ENCODE measurements around the gene SLC16A6.
"Not testable (repeated sequence)": the region's sequence is repeated elsewhere in the genome, so short reads cannot be mapped to it uniquely, and the experiment has no call there.

SLC16A6 gene

DNA sequence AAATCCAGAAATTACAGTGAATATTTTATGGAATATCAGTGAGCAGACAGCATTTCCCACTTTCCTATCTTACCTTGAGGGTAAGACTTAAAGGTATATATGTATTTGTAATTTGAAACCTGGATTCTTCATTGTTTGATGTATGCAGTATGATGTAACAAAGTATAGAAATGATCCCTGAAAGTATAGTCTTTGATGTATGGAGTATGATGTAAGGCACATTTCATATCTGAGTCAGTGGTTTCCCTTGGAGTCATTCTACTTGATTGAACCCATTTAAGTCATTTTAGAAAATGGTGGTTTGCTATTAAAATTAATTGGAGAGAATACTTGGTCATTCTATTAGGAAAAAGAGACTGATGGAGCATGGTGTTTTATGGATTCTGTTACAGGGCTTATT, 33.0 kb downstream of the SLC16A6 start:
- in situ Hi-C loops (cut with MboI; ENCODE audit: low pct_unique_long_range_greater_than_20kb, low sequenced_read_pairs), result loop anchor here (25.0 kb wide), 1 partner anchor 179 kb away; no protein-coding TSS in a partner anchor
- no peak for DNase-seq

DNA sequence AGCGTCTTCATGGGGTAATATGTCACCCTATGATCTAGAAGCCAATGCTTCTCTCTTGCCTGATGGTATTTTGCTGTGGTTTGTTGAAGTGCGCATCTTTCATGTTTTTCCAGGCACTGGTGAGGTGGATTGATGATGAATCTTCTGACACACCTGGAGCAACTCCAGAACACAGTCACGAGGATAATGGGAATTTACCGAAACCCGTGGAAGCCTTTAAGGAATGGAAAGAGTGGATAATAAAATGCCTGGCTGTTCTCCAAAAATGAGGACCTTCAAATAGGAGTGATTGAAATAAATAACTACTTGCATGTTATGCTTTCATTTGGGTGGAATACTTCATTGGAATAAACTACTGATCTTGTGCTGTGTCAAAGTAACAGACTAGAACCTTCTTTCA, 34.2 kb downstream of the SLC16A6 start:
- not testable (repeated sequence) for DNase-seq
- in situ Hi-C loops (cut with MboI; ENCODE audit: low pct_unique_long_range_greater_than_20kb, low sequenced_read_pairs), result loop anchor here (25.0 kb wide), 1 partner anchor 181 kb away; no protein-coding TSS in a partner anchor

- peak; percentile 79 for DNase-seq
- in situ Hi-C loops (cut with MboI; ENCODE audit: low pct_unique_long_range_greater_than_20kb, low sequenced_read_pairs), result loop anchor here (25.0 kb wide), 1 partner anchor 181 kb away; no protein-coding TSS in a partner anchor
Measured at GRCh38 chr17:68255731-68256538, 35.0 kb downstream of the SLC16A6 start.

DNA sequence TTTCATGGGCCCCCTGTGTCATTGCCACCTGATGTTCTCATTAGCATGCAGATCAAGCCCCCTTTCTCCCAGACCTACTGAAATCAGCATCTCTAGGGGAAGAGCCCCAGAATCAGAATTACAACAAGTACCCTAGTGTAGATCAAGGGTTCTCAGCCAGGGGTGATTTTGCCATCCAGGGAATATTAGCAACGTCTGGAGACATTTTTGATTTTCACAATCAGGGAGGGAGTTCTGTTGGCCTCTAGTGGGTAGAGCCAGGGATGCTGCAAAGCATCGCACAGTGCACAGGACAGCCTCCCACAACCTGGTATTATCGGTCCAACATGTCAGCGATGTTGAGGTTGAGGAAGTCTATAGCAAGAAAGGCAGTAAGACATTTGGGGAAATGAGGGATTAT, 35.8 kb downstream of the SLC16A6 start:
- in situ Hi-C loops (cut with MboI; ENCODE audit: low pct_unique_long_range_greater_than_20kb, low sequenced_read_pairs), result loop anchor here (25.0 kb wide), 1 partner anchor 182 kb away; no protein-coding TSS in a partner anchor
- no peak for DNase-seq

- in situ Hi-C loops (cut with MboI; ENCODE audit: low pct_unique_long_range_greater_than_20kb, low sequenced_read_pairs), result loop anchor here (25.0 kb wide), 1 partner anchor 184 kb away; no protein-coding TSS in a partner anchor
- not testable (repeated sequence) for DNase-seq
Measured at GRCh38 chr17:68253426-68253825, 37.5 kb downstream of the SLC16A6 start.

- DNase-seq, result peak; percentile 80
- in situ Hi-C loops (cut with MboI; ENCODE audit: low pct_unique_long_range_greater_than_20kb, low sequenced_read_pairs), result no loop called here
Measured at GRCh38 chr17:68249354-68249765, 41.6 kb downstream of the SLC16A6 start.

GRCh38 chr17:68248891-68249290, 42.0 kb downstream of the SLC16A6 start:
- DNase-seq, result no peak
- in situ Hi-C loops (cut with MboI; ENCODE audit: low pct_unique_long_range_greater_than_20kb, low sequenced_read_pairs), result no loop called here

DNA sequence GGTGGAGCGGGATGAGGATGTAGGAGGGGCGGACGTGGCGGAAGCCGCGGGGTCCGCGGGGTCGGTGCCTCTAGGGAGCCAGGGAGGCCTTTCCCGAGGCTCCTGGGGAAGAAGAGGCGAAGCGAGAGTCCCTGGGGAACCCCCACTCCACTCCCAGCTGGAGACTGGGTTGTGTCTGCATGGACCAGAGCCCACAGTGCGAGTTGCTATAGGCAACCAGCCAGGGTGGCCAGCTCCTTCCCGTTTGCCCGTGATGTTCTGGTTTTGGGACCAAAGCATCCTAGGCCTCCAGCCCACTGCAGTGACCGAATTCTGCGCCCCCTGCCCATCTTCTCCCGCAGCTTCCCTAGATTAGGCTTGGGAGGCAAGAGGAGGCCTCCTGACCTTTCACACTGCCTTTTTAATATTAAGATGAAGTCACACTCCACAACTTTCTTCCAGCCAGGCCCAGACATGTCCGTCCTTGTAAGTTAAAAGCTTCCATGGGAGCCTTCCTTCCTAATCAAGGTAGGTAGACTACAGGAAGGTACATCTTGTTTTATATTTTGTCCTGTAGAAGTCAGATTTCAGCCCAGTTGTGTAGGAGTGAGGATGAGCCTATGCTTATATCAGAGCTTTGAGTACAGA, 42.6 kb downstream of the SLC16A6 start:
- in situ Hi-C loops (cut with MboI; ENCODE audit: low pct_unique_long_range_greater_than_20kb, low sequenced_read_pairs), result no loop called here
- no peak for DNase-seq

DNA sequence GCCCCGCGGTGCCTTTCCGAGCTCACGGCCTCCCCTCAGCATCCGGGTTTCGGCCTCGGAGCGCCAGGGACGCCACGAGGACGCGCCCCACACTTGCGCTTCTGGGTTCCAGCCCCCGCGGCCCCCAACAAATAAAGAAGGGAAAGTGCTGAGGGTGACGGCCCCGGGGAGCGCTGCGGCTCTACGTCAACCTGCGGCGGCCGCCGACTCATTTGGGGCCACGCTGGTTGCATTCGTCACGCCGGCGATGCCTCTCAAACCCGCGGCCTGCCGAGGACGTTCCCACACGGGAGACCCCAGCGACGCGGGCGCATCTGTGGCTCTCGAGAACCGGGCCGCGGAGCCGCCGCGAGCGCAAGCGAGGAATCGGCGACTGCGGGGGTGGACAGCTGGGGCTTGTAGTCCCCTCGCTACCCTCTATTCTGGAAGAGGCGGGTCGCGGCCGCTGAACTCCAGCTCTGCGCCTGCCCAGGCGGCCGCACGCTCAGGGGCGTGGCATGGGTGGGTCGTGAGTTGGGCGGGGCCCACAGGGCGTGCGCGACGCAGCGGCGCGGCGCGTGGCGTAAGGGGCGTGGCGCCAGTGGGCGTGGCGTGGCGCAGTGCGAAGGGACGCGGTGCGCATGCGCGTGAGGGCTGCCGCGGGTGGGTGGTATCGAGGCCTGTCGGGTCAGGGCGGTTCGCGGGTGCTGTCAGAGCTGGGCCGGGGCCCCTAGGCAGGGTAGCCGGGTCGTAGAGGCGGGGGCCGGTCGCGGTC, 43.3 kb downstream of the SLC16A6 start, which contains the start of gene AMZ2:
AMZ2 (plus strand) TSS at position 599 of the 754 bp plus-strand sequence. CDS start 2,145 bp downstream, outside the sequence.
- in situ Hi-C loops (cut with MboI; ENCODE audit: low pct_unique_long_range_greater_than_20kb, low sequenced_read_pairs), result no loop called here
- peak; percentile 95 for DNase-seq

DNA sequence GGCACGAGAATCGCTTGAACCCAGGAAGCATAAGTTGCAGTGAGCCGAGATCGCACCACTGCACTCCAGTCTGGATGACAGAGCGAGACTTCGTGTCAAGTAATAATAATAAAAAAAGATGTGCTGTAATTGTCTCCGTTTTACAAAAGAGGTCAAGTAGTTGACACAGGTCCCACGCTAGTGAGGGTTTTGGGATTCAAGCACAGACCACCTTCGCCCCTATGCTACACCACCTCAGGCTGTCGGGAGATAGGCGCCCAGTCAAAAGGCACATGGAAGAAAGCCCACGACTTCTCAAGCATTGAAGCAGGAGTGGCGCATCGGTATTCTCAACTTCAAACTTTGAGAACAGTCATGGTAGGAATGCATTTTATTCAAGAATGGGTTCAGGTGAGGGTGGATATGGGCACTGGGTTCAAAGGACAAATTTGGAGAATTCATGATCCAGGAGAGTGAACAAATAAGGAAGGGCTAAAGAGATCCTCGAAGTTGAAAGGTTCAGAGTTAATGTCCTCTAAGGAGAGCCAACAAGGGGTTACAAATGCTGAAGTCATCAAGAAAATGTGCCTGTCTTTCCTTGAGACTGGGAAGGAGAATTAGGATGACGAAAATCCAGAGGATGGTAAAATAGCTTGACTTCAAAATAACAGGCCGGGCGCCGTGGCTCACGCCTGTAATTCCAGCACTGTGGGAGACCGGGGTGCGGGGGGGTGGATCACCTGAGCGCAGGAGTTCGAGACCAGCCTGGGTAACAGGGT, 44.5 kb downstream of the SLC16A6 start:
- in situ Hi-C loops (cut with MboI; ENCODE audit: low pct_unique_long_range_greater_than_20kb, low sequenced_read_pairs), result no loop called here
- DNase-seq, result no peak

DNA sequence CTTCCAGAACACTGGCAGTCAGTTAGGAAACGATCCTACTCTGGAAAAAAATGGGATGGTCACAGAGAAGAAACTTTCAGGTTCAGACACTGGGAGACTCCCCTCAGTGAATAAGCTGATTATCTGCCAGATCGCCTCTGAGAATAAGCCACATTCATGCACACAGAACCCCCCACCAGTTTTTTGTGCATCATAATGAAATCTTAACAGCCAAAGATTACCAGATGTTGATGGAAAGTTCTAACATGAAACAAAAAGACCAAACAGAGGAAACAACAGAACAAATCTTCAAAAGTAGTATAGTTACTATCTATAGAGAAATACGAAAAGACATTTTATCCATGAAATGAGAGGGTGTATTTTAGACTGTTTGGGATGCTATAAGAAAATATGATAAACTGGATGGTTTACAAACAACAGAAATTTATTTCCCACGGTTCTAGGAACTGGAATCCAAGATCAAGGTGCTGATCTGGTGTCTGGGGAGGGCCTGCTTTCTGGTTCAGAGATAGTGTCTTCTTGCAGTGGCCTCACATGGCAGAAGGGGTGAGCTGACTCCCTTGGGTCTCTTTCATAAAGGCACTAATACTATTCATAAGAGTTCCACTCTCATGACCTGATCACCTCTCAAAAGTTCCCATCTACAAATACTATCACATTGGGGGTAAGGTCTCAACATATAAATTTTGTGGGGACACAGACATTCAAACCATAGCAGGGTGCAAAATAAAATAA, 51.1 kb downstream of the SLC16A6 start:
- no peak for DNase-seq

DNA sequence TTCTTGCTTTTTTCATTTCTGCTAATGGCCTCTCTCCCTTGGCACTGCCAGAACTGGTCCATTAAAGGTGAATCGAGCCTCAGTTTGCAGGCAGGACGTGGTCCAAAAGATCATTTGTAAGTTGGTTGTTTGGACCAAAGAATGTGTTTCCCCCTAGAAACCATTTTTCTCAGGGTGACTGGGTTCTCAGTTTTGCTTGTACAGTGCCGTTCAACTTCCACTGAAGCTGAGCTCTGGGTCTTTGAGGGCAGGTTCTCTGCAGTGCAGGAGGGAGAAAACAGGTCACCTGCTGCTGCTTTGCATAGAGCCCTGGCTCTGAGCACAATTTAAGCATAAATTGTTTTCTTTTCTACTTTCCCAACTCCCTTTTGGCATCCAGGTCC, 52.1 kb downstream of the SLC16A6 start:
- in situ Hi-C loops (cut with MboI; ENCODE audit: low pct_unique_long_range_greater_than_20kb, low sequenced_read_pairs), result no loop called here
- DNase-seq, result no peak

More for the DNA sequence above, 51.1 kb downstream of the SLC16A6 start:
- in situ Hi-C loops (cut with MboI; ENCODE audit: low pct_unique_long_range_greater_than_20kb, low sequenced_read_pairs), result no loop called here

GRCh38 chr17:68238164-68238870, 52.6 kb downstream of the SLC16A6 start:
- in situ Hi-C loops (cut with MboI; ENCODE audit: low pct_unique_long_range_greater_than_20kb, low sequenced_read_pairs), result no loop called here
- DNase-seq, result no peak

GRCh38 chr17:68237369-68238163, 53.4 kb downstream of the SLC16A6 start:
- DNase-seq, result peak; percentile 60
- in situ Hi-C loops (cut with MboI; ENCODE audit: low pct_unique_long_range_greater_than_20kb, low sequenced_read_pairs), result not testable (repeated sequence)

DNA sequence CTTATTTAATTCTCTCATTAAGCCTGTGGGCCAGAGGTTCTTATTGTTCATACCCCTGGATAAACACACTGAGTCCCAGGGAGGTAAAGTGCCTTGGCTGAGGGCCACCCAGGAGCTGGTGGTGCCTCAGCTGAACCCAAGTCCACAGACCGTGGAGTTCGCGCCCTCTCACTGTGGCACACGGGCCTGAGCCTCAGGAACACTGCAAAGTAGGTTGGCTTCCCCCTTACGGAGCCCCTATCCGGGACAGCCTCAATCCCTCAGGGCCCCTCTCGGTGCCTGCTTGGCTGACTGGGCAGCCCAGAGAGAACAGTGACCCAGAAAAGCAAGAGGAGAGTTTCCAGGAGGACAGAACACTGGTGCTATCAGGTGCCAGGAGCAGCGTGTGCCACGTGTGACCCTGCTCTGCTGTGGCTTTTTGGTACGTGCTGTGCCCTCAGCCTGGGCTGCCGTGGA, 55.6 kb downstream of the SLC16A6 start:
- DNase-seq; in situ Hi-C loops (cut with MboI; ENCODE audit: low pct_unique_long_range_greater_than_20kb, low sequenced_read_pairs): not testable (repeated sequence)

- in situ Hi-C loops (cut with MboI; ENCODE audit: low pct_unique_long_range_greater_than_20kb, low sequenced_read_pairs); DNase-seq: not testable (repeated sequence)
Measured at GRCh38 chr17:68234726-68235335, 56.1 kb downstream of the SLC16A6 start.
